Endothelial cell of umbilical vein (primary cell): ENCODE results near the gene POLR2C. TPM values are rescaled to one million over a fixed set of nuclear protein-coding genes. Genes with fewer than 3 reads are reported as not detected.

Source experiments
- BruUV-seq: library from RNA; stranded (reverse); fragments of 400-500 nt; replicated peaks from 2 replicates; lab custom pipeline; 2021; lab: Mats Ljungman, UMichigan
- CTCF ChIA-PET: fragments of 300-600, 350-600 bp; sonication (Branson Sonifier 250); formaldehyde crosslinking; loops from one replicate; lab custom pipeline; 2021; ENCODE audit warnings: antibody characterized with exemption, inconsistent platforms; lab: Charles Lee
- POLR2A ChIA-PET: fragments of 300-600, 350-600 bp; sonication (Branson Sonifier 250); formaldehyde crosslinking; loops from one replicate; lab custom pipeline; 2021; ENCODE audit warnings: antibody characterized with exemption, inconsistent platforms; lab: Charles Lee
- DNase-seq: peaks from one replicate; pipeline ENCODE4 v3.0.0-alpha.2; 2011; ENCODE audit warnings: low read depth, low spot score
- FAIRE-seq: peaks from 2 replicates; lab custom pipeline; 2011; peaks lifted over from hg19 to GRCh38; lab: Jason Lieb, UNC
- H2AFZ ChIP-seq: 2 replicates; pipeline ENCODE4 v1.6.0; 2012; ENCODE audit warnings: low read depth, low read length, control low read depth, inconsistent platforms
- H3K27ac ChIP-seq: 2 replicates; pipeline ENCODE4 v1.5.1; 2011; ENCODE audit warnings: low read depth, mild to moderate bottlenecking, control low read depth, low read length, moderate library complexity; ENCODE audit not compliant: insufficient read depth
- H3K27me3 ChIP-seq, 2 experiments: 2 replicates each; pipeline versions ENCODE4 v1.6.0 to v1.6.1; 2011; ENCODE audit warnings: low read length in 2 of 2, mixed read lengths in 1 of 2; ENCODE audit not compliant: control insufficient read depth in 2 of 2, insufficient read depth in 2 of 2
- H3K36me3 ChIP-seq, 2 experiments: 2 replicates in 1 of 2; 3 replicates in 1 of 2; pipeline ENCODE4 v1.5.1; 2011; ENCODE audit warnings: low read length in 2 of 2, mild to moderate bottlenecking in 1 of 2, moderate library complexity in 1 of 2; ENCODE audit not compliant: control insufficient read depth in 2 of 2, insufficient read depth in 2 of 2; ENCODE audit errors: extremely low read depth in 1 of 2
- H3K4me1 ChIP-seq: 3 replicates; pipeline ENCODE4 v1.5.1; 2011; ENCODE audit warnings: mild to moderate bottlenecking, low read length; ENCODE audit not compliant: control insufficient read depth, insufficient read depth; ENCODE audit errors: extremely low read depth
- H3K4me2 ChIP-seq: 2 replicates; pipeline ENCODE4 v1.6.1; 2011; ENCODE audit warnings: low read length, control low read depth, mixed read lengths; ENCODE audit not compliant: insufficient read depth
- H3K4me3 ChIP-seq, 3 experiments: fragments of 200-600 bp in 1 of 3; sonication (generic), shearing (Covaris generic) in 1 of 3; replicated peaks in 1 of 3; 2 replicates each; pipeline ENCODE4 v1.5.1; 2011 to 2016; ENCODE audit warnings: control low read depth in 3 of 3, low read length in 3 of 3, mild to moderate bottlenecking in 2 of 3, inconsistent platforms in 1 of 3, low read depth in 1 of 3, moderate library complexity in 1 of 3; ENCODE audit not compliant: insufficient read depth in 1 of 3
- H3K79me2 ChIP-seq: 2 replicates; pipeline ENCODE4 v1.6.0; 2012; ENCODE audit warnings: low read length, inconsistent platforms; ENCODE audit not compliant: control insufficient read depth, insufficient read depth
- H3K9ac ChIP-seq: replicated peaks from 2 replicates; pipeline ENCODE3; 2011; ENCODE audit warnings: low read length, control low read depth; ENCODE audit not compliant: insufficient read depth; ENCODE audit errors: extremely low read depth
- H3K9me1 ChIP-seq: replicated peaks from 3 replicates; pipeline ENCODE4 v1.6.0; 2011; ENCODE audit warnings: mild to moderate bottlenecking, low read length; ENCODE audit not compliant: control insufficient read depth, insufficient read depth; ENCODE audit errors: extremely low read depth
- H3K9me3 ChIP-seq: replicated peaks from 2 replicates; pipeline ENCODE4 v1.5.1; 2012; ENCODE audit warnings: low read length, inconsistent platforms; ENCODE audit not compliant: control insufficient read depth, insufficient read depth
- H4K20me1 ChIP-seq: replicated peaks from 2 replicates; pipeline ENCODE3; 2011; ENCODE audit warnings: mild to moderate bottlenecking, low read length; ENCODE audit not compliant: control insufficient read depth, insufficient read depth; ENCODE audit errors: extremely low read depth
- EZH2 ChIP-seq: IDR thresholded peaks from 2 replicates; pipeline ENCODE4 v1.6.1; 2012; ENCODE audit warnings: borderline replicate concordance, low read depth, mild to moderate bottlenecking, moderate library complexity, low read length, inconsistent platforms; ENCODE audit not compliant: severe bottlenecking
- FOS ChIP-seq: IDR thresholded peaks from 2 replicates; pipeline ENCODE4 v1.6.1; 2011; ENCODE audit warnings: mild to moderate bottlenecking, low read length, moderate library complexity, borderline replicate concordance; ENCODE audit not compliant: insufficient read depth
- GATA2 ChIP-seq: IDR thresholded peaks from 2 replicates; pipeline ENCODE4 v1.7.0; 2011; ENCODE audit warnings: low read depth, mild to moderate bottlenecking, moderate library complexity, mixed read lengths, low read length; ENCODE audit not compliant: insufficient read length, insufficient read depth
- JUN ChIP-seq: IDR thresholded peaks from 2 replicates; pipeline ENCODE4 v1.6.1; 2011; ENCODE audit warnings: borderline replicate concordance, low read depth; ENCODE audit not compliant: insufficient read length, insufficient read depth
- MYC ChIP-seq: IDR thresholded peaks from one replicate; pipeline ENCODE4 v1.6.1; 2011; ENCODE audit warnings: mild to moderate bottlenecking, low read depth, low read length
- POLR2A ChIP-seq: IDR thresholded peaks from 2 replicates; pipeline ENCODE4 v1.6.1; 2012; ENCODE audit warnings: low read depth, mild to moderate bottlenecking, control low read depth, low read length
- POLR2AphosphoS5 ChIP-seq: IDR thresholded peaks from 2 replicates; pipeline ENCODE4 v1.6.1; 2012; ENCODE audit warnings: low read depth, mild to moderate bottlenecking, control low read depth, low read length, moderate library complexity; ENCODE audit not compliant: insufficient read depth
- dilution Hi-C: fragments of 300-500 bp; cut with MboI; formaldehyde crosslinking; loops from one replicate; pipeline ENCODE4 v1.15.0; 2019; ENCODE audit warnings: low sequenced_read_pairs; ENCODE audit not compliant: extremely low pct_ligation_motif_present
- intact Hi-C: fragments of 100-400 bp; cut with micrococcal nuclease; formaldehyde crosslinking; loops from one replicate; pipeline ENCODE4 v1.10.0; 2022
- polyA plus RNA-seq, 4 experiments: library from polyadenylated mRNA; depleted of rRNA in 3 of 4; stranded (reverse) in 3 of 4; unstranded in 1 of 4; fragments of >200 nt; gene quantifications; 2 replicates each; pipeline versions ENCODE4 v1.2.1 to v1.2.3, GENCODE V29; 2011 to 2012; ENCODE audit warnings: missing spikeins in 1 of 4
- total RNA-seq: library from RNA; stranded (reverse); gene quantifications from 2 replicates; pipeline ENCODE4 v1.2.3, GENCODE V29; 2021
- TF ChIP-seq, protein P1 (sequence below): IDR thresholded peaks from 2 replicates; pipeline ENCODE4 v1.6.1; 2011; ENCODE audit not compliant: insufficient read depth, insufficient read length
- TF ChIP-seq, protein P2 (sequence below), 2 donors: IDR thresholded peaks; 1 replicate in 1 of 2; 2 replicates in 1 of 2; pipeline ENCODE4 v1.5.1; 2011; ENCODE audit warnings: low read length in 2 of 2, mild to moderate bottlenecking in 2 of 2, moderate library complexity in 2 of 2, control low read depth in 1 of 2, inconsistent platforms in 1 of 2, low read depth in 1 of 2; ENCODE audit not compliant: insufficient read depth in 1 of 2; ENCODE audit errors: extremely low read depth in 1 of 2

Gene POLR2C
- total and polyA plus RNA-seq, 2 donors (not counting 3 experiments of a cell fraction or from before 2014, with no cell fraction given) = 65.2 to 129 TPM

DNA sequence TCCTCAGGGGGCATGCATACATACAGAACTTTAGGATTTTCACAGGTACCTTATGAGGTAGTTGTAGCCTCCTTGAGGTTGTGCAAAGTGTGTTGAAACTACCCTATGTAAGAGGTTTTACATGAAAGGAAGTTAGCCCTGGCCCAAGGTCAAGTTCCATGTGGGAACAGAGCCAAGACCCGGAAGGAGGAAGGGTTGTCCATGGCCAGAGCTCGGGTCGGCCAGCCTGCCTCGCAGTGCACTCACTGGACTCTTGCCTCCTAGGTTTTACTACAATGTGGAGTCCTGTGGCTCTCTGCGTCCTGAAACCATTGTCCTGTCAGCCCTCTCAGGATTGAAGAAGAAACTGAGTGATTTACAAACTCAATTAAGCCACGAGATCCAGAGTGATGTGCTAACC lies 8.2 kb downstream of the POLR2C start:
- Histone ChIP-seq H3K4me3 (no peak overlapping the region), H3K9me1 (no peaks in the 10 kb centered on the region), H4K20me1 (no peaks in the 10 kb centered on the region), H3K36me3 (peaks cover 13 to 58% of the 10 kb centered on the region in 2 experiments), H3K27me3 (no peaks in the 10 kb centered on the region), H3K4me1 (peaks cover 9% of the 10 kb centered on the region), H3K9ac (no peak overlapping the region), H3K9me3 (no peaks in the 10 kb centered on the region), H3K79me2 (no peaks in the 10 kb centered on the region), H3K27ac (no peak overlapping the region), H3K4me2 (no peak overlapping the region), H2AFZ (no peak overlapping the region)
- dilution Hi-C loops (no loop called here), intact Hi-C loops (loop anchor here (10.0 kb wide), 1 partner anchor 174 kb away; no protein-coding TSS in a partner anchor)
- POLR2A ChIA-PET = no interaction called here
- peak; percentile 90 for FAIRE-seq
- TF ChIP-seq, protein P1, sequence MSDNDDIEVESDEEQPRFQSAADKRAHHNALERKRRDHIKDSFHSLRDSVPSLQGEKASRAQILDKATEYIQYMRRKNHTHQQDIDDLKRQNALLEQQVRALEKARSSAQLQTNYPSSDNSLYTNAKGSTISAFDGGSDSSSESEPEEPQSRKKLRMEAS = no peak
- TF ChIP-seq MYC (no peak), POLR2AphosphoS5 (no peak), GATA2 (no peak), JUN (no peak), POLR2A (no peak), EZH2 (no peak), FOS (no peak)
- TF ChIP-seq, protein P2, sequence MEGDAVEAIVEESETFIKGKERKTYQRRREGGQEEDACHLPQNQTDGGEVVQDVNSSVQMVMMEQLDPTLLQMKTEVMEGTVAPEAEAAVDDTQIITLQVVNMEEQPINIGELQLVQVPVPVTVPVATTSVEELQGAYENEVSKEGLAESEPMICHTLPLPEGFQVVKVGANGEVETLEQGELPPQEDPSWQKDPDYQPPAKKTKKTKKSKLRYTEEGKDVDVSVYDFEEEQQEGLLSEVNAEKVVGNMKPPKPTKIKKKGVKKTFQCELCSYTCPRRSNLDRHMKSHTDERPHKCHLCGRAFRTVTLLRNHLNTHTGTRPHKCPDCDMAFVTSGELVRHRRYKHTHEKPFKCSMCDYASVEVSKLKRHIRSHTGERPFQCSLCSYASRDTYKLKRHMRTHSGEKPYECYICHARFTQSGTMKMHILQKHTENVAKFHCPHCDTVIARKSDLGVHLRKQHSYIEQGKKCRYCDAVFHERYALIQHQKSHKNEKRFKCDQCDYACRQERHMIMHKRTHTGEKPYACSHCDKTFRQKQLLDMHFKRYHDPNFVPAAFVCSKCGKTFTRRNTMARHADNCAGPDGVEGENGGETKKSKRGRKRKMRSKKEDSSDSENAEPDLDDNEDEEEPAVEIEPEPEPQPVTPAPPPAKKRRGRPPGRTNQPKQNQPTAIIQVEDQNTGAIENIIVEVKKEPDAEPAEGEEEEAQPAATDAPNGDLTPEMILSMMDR (IDR thresholded peaks at IDR 0.05; ENCODE audit: extremely low read depth in 1 of 2, insufficient read depth in 1 of 2, low read depth in 1 of 2, low read length in 2 of 2) = no peak
- DNase-seq = peak; percentile 38
- no TSS peak for BruUV-seq
- CTCF ChIA-PET = interaction anchor here (1.3 to 3.5 kb wide), 3 partner anchors 8 to 48 kb away, joined by 3 to 17 read pairs (median 10); partner anchors contain the start of gene POLR2C
